HTR-8/SVneo (cell line): ENCODE data around the gene ZZZ3.
"Not testable (repeated sequence)": the region's sequence is repeated elsewhere in the genome, so short reads cannot be mapped to it uniquely, and the experiment has no call there.

Source experiments
- DNase-seq: peaks from one replicate; pipeline ENCODE4 v3.0.0; 2011; ENCODE audit warnings: low spot score, mixed read lengths; ENCODE audit not compliant: insufficient read length
- FAIRE-seq: peaks from 2 replicates; lab custom pipeline; 2011; peaks lifted over from hg19 to GRCh38; lab: Jason Lieb, UNC

Gene ZZZ3

DNA sequence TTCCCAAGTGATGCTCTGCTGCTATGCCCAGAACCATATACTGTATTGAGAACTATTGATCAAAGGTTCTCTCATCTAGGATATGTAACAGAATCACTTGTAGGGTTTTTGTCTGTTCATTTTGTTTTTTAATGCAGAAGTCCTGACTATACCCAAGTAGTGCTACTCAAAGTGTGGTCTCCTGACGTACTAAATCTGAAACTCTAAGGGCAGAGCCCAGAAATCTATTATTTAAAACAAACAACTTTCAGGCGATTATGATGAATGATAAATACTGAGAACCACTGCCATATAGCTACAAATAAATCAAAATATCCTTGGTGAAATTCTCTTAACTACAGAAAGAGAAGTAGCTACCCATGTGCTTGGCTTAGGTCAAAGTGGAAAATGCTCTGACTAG lies 10.1 kb downstream of the ZZZ3 start:
- FAIRE-seq (no peak), DNase-seq (no peak)

DNA sequence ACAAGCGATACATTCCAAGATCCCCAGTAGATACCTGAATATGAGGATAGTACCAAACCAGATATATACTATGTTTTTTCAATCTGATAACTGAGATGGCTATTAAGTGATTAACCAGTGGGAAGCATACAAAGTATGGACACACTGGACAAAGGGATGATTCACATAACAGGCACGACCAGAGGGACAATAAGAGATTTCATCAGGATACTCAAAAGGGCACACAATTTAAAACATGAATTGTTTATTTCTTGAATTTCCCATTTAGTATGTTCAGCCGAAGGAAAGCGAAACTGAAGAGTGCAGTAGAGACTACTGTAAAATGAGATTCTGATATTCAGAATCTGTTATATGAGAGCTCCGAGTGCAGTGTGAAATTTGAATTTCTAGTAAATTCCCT lies 10.6 kb downstream of the ZZZ3 start:
- DNase-seq (no peak), FAIRE-seq (no peak)

DNA sequence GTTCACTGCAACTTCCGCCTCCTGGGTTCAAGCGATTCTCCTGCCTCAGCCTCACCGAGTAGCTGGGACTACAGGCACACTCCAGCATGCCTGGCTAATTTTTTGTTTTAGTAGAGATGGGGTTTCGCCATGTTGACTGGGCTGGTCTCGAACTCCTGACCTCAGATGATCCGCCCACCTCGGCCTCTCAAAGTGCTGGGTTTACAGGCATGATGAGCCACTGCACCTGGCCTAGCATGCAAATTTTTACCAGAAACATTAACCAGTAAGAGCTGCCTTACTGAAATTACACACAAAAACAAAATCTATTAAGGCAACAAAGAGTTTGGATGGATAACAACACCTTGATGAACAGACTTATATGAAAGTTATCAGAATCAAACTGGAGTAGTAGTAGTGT lies 12.1 kb downstream of the ZZZ3 start:
- DNase-seq, result no peak
- FAIRE-seq, result no peak

DNA sequence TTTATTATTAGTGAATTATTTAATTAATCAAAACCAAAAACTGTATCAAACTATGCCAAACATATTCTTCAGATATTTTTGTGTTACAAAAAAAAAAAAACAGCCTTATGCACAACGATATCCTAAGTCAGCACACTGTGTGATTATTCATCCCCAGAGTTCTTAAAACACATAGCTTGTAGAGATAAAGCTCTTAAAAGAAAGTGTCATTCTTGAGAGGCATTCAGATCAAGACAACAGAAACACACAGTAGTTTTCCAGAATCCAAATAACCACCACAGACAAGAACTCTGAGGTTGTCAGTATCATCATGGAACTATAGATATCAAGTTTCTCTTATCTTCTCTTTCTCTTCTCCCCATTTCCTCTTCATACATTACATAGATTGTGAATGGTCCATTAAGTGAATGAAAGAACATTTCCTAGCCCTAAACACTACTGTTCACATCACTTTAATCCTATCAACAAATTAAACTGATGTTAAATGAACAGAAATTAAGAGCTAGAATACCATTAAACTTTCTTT lies 13.5 kb downstream of the ZZZ3 start:
- DNase-seq (no peak), FAIRE-seq (no peak)

DNA sequence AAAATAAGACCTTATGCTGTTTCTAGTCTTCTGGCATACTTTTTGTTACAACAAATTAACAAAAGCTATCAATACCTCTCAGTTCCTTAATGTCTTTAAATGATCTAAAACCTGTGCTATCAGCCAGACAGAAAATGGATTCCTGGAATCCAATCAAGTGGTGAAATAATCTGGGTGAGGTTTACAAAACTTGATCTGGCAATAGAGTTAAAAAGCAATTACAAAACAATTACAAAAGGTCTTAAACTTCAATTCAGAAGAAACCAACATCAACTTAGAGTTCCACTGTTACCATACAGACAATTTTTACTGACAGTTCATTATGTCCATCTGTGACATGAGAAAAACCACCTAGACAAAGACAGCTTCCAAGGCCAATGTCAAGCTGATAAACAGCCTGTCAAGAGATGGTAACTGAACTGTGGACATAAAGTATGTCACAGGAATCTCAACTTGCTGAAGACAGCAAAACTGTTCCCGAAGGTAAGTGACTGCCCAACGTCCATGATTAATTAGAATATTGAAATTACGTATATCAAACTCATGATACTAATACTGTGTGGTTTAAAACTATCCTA lies 17.4 kb downstream of the ZZZ3 start:
- FAIRE-seq (no peak), DNase-seq (no peak)

DNA sequence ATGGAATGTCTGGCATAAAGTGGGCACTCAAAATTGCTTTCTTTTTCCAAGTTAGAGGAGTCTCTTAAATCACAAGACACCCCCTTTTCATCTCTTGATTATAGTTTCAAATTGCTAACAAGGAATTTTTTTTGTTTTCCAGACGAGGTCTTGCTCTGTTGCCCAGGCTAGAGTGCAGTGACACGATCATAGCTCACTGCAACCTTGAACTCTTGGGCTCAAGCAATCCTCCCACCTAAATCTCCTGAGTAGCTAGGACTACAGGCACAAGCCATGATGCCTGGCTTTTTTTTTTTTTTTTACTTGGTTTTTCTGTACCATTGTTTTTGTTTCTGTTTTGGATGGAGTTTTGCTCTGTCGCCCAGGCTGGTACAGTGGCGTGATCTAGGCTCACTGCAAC lies 20.8 kb downstream of the ZZZ3 start:
- FAIRE-seq (no peak), DNase-seq (no peak)

DNA sequence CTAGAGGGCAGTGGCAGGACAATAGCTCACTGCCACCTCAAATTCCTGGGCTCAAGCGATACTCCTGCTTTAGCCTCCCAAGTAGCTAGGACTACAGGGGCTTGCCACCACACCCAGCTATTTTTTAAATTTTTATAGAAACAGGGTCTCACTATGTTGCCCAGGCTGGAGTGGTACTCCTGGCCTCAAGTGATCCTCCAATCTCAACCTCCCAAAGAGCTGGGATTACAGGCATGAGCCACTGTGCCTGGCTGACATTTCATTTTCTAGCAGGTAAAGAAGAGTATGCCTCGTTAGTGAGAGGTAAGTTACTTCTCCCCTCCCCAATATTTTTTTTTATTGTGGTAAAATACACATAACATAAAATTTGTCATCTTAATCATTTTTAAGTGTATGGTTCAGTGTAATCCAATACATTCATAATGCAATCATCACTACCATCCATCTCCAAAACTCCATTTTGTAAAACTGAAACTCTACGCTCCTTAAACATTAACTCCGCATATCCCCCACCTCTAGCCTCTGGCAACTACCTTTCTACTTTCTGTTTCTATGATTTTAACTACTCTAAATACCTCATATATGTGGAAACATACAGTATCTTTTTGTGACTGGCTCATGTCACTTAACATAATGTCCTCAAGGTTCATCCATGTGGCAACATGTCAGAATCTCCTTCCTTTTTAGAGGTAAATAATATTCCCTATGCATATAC lies 22.4 kb downstream of the ZZZ3 start:
- FAIRE-seq (no peak), DNase-seq (no peak)

DNA sequence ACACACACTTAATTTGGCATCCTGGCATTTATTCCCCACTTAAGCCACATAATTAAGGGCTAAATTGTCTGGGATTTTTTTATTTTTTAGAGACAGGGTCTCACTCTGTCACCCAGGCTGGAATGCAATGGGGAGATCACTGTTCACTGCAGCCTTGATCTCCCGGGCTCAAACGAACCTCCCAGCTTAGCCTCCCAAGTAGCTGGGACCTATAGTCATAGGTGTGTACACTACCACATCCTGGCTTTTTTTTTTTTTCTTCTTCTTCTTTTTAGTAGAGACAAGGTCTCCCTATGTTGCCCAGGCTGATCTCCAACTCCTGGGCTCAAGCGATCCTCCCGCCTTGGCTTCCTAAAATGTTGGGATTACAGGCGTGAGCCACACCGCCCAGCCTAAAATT lies 24.2 kb downstream of the ZZZ3 start:
- FAIRE-seq (no peak), DNase-seq (no peak)

DNA sequence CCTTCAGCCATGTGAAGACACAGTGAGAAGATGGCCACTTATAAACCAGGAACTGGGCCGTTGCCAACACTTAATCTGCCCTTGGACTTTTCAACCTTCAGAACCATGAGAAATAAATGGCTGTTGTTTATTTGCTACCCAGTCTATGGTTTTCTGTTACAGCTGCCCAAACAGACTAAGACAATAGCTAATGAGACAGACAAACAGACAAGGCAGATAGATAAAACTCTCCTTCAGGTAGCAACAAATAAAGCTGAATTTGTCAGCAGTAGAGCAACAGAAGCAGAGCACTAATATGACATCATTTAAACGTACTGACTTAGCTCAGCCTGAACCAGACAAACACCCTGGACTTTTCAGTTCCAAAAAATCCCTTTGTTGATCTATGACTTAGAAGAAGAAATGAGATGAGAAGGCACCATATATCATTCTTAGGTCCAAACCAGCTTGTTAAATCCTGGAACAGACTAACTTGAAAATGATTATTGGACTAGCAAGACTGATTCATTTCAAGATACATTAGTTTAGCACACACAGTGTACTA lies 27.0 kb downstream of the ZZZ3 start:
- DNase-seq (no peak), FAIRE-seq (no peak)

DNA sequence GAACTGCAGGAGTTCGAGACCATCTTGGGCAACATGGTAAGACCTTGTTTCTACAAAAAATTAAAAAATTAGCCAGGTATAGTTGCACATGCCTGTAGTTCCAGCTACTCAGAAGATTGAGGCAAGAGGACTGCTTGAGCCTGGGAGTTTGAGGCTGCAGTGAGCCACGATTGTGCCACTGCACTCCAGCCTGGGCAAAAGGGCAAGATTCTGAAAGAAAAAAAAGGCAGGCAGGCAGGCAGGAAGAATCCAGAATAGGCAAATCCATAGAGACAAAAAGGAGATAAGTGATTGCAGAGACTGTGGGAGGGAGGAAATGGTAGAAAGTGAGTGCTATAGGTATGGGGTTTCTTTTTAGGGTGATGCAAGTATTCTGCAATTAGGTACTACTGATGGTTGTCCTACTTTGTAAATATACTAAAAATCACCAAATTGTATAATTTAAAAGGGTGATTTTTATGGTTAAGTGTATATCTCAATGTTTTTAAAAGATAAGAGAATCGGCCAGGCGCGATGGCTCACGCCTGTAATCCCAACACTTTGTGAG lies 29.4 kb downstream of the ZZZ3 start:
- DNase-seq (no peak), FAIRE-seq (no peak)

DNA sequence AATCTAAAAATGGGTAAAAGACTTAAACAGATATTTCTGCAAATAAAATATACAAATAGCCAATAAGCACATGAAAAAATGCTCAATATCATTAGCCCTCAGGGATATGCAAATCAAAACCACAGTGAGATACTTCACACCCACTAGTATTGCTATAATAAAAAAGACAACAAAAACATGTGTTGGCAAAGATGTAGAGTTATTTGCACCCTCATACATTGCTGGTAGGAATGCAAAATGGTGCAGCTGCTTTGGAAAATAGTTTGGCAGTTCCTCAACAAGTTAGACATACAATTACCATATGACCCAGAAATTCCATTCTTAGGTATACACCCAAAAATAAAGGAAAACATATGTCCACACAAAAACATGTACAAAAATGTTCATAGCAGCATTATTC lies 30.2 kb downstream of the ZZZ3 start:
- FAIRE-seq, result no peak
- DNase-seq, result no peak

DNA sequence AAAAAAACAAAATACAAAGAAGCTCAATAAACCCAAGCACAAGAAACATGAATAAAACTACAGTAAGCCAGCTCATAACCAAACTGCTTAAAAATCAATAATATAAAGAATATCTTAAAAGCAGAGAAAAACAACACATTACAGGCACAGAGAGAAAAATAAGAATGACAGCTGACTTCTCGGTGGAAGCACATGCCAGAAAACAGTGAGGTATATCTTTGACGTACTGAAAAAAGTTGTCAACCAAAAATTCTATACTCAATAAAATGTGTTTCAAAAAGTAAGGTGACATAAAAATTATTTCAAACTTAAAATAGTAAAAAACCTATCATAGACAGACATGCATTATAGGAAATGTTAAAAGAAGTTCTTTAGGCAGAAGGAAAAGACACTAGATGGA lies 33.3 kb downstream of the ZZZ3 start:
- FAIRE-seq, result no peak
- DNase-seq, result no peak

DNA sequence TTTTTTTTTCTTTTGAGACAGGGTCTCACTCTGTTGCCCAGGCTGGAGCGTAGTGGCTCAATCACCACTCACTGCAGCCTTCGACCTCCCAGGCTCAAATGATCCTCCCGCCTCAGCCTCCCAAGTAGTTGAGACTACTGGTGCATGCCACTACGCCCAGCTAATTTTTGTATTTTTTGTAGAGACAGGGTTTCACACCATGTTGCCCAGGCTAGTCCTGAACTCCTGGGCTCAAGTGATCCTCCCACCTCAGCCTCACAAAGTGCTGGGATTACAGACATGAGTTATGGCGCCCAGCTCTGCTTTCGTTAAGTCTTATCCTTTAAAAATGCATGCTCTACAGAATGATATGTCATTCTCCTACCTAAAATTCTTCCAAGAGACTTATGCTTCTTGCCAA lies 36.2 kb downstream of the ZZZ3 start:
- DNase-seq, FAIRE-seq: not testable (repeated sequence)

DNA sequence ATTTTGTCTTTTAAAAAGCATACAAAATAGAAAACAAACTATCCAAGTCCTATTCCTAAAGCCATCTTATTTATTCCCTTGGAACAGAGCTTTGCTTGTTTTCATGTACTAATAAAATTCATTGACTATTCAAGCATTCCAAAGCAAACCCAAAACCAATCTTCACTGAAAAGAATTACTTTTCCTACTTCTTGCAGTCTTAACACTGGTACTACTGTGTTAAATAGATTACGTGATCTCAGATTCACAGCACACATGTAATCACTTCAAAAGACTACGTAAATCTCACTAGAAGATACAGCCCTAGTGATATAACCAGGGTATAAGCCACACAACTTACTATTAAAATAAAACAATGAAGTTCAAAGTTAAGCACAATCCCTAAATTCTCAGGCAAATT lies 39.0 kb downstream of the ZZZ3 start:
- DNase-seq (no peak), FAIRE-seq (no peak)

DNA sequence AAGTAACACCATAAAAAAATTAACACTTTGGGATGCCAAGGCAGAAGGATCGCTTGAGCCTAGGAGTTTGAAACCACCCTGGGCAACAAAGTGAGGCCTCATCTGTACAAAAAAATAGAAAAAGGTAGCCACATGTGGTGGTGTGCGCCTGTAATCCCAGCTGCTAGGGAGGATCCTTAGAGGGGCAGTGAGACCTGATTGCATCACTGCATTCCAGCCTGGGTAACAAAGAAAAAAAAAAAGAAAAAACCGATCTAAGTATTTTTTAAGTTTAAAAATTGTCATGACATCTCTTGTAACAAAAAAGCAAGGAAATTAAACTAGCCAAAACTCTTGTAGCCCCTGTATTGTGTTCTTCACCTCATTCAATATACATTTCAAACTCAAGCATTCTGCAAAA lies 39.5 kb downstream of the ZZZ3 start:
- DNase-seq (no peak), FAIRE-seq (no peak)

DNA sequence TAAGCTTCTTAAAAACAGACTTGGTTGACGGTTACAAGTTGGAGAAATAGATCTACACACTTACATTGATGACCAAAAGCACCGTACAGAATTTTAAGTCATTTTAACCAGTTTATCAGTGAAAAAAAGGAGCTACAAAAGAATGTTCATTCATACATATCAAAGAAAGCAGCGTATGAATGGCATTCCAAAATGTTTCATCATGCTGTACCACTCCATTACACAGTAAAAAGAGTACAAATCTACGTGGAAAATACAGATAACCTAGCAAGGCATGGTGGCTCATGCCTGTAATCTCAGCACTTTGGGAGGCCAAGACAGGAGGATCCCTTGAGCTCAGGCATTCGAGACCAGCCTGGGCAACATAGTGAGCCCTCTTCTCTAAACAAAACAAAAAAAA lies 40.3 kb downstream of the ZZZ3 start:
- FAIRE-seq, result no peak
- no peak for DNase-seq

DNA sequence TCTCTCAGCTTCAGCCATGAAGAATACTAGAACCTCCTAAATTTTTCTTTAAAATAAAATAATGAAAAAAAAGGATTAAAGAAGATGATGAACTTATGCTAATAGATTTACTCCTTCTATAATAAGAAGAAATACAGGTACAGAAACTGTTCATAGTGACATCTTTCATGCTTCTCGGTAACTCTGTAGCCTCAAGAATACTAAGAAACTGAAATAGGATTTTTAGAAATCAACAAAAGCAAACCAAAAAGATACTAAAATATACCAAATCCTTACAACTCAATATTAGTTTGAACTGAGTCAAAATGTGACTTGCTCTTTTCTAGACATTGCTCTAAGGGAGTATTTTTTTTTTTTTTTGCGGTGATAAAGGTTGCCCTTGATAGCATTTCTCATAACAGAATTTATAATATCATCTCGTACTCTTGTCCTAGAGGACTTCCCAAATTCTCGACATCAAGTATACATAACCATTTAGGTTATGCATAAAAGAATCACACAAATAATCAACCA lies 42.8 kb downstream of the ZZZ3 start:
- no peak for FAIRE-seq

DNA sequence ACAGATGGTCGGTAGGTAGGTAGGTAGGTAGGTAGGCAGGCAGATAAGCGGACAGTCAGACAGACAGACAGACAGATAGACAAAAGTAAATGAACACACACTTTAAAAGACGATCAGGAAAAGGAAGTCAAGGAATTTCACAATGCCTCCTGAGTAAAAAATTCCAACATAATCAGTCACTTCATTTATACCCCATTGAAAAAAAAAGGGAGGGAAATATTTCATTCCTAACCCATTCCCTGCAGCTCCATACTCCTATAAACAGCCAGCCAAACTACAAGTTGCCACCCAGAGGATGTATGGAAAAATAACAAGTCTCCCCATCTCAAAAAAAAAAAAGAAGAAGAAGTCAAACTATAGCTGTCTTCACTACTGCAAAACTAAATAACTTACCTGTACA lies 43.4 kb downstream of the ZZZ3 start:
- no peak for FAIRE-seq
- peak; percentile 22 for DNase-seq

More for the DNA sequence above, 42.8 kb downstream of the ZZZ3 start:
- DNase-seq, result no peak

DNA sequence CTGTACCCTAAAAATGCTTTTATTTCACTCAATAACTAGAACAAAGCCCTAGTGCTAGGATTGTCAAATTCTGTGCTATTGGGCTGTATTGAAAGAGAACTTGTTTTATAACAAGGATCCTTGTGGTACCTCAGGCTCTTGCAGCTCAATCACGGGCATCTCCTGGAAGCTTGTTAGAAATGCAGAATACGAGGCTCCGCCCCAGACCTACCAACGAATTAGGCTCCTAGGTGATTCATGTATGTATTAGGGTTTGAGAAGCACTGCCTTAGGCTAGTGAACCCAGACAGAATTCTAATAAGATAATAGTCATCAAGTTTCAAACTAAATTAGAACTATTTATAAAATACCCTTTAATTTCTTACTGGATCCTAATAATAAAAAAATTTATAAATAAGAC lies 45.6 kb downstream of the ZZZ3 start:
- FAIRE-seq (no peak), DNase-seq (no peak)
